ENCODE data around the gene MACROD2.

The MACROD2 gene

DNA sequence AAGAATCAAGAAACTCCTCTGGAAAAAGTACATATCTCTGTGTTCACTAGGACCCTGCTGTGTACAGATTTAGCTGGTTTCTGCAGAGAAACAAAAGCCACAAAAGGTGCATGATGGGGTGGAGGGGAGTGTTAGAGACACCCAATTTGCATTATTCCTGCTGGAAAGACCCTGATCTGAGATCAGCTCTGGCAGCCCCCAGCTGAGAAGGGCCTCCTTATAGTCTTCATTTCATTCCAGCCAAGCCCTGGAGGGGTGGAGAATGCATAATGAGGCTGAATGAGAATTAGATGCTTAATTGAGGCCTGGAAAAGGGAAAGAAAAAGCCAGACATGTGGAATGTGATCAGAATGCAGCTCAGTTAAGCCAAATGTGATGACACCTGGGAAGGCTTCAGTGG lies 2032.4 kb downstream of the MACROD2 start:
- TF ChIP-seq, protein P1, sequence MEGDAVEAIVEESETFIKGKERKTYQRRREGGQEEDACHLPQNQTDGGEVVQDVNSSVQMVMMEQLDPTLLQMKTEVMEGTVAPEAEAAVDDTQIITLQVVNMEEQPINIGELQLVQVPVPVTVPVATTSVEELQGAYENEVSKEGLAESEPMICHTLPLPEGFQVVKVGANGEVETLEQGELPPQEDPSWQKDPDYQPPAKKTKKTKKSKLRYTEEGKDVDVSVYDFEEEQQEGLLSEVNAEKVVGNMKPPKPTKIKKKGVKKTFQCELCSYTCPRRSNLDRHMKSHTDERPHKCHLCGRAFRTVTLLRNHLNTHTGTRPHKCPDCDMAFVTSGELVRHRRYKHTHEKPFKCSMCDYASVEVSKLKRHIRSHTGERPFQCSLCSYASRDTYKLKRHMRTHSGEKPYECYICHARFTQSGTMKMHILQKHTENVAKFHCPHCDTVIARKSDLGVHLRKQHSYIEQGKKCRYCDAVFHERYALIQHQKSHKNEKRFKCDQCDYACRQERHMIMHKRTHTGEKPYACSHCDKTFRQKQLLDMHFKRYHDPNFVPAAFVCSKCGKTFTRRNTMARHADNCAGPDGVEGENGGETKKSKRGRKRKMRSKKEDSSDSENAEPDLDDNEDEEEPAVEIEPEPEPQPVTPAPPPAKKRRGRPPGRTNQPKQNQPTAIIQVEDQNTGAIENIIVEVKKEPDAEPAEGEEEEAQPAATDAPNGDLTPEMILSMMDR (IDR thresholded peaks at IDR 0.05), result no peak
- no peaks in the 10 kb centered on the region for H3K27me3 ChIP-seq
- H3K27ac ChIP-seq, result no peak overlapping the region
- no peaks in the 10 kb centered on the region for H3K4me1 ChIP-seq (ENCODE audit: control insufficient read depth in 1 of 2, insufficient read depth in 1 of 2, low read depth in 1 of 2, low read length in 1 of 2)
- no peaks in the 10 kb centered on the region for H3K36me3 ChIP-seq
- no peak overlapping the region for H3K4me3 ChIP-seq (ENCODE audit: low read depth in 1 of 2, low read length in 1 of 2)
- H3K9me3 ChIP-seq, result no peaks in the 10 kb centered on the region

DNA sequence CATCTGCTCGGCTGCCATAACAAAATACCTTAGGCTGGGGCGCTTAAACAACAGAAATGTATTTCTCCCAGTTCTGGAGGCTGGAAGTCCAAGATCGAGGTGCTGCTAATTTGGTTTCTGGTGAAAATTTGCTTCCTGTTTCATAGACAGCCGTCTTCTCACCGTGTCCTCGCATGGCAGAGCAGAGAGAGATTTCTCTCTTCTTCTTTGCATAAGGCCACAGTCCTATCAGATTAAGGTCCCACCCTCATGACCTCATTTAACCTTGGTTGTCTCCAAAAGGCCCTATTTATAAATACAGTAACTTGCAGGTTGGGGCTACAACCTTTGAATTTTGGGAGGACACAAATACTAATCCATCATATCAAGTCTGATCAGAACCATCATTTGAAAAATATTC lies 2033.6 kb downstream of the MACROD2 start:
- Histone ChIP-seq H3K9me3 (no peaks in the 10 kb centered on the region), H3K4me1 (ENCODE audit: control insufficient read depth in 1 of 2, insufficient read depth in 1 of 2, low read depth in 1 of 2, low read length in 1 of 2) (no peaks in the 10 kb centered on the region), H3K36me3 (no peaks in the 10 kb centered on the region), H3K27me3 (no peaks in the 10 kb centered on the region), H3K27ac (no peak overlapping the region), H3K4me3 (ENCODE audit: low read depth in 1 of 2, low read length in 1 of 2) (no peak overlapping the region)
- TF ChIP-seq, protein P1 (IDR thresholded peaks at IDR 0.05), result no peak

DNA sequence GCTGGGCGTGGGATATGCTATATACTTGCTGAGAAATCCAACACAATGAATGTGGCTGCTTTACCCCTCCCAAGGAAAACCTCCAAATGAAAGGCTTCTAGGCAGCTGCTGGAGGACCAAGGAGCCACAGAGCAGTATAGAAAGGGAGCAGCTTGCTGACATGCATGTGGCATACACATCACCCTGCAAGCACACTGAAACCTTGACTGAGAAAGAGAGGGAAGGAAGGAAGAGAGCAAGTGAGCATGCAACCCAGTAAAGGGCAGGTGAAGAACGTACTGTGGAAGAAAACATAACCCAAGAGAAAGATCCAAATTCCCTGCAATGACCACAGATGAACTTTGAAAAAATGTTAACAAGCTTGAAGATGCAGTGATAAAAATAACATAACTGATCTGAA lies 2034.9 kb downstream of the MACROD2 start:
- Histone ChIP-seq H3K36me3 (no peaks in the 10 kb centered on the region), H3K4me3 (ENCODE audit: low read depth in 1 of 2, low read length in 1 of 2) (no peak overlapping the region), H3K27me3 (no peaks in the 10 kb centered on the region), H3K27ac (no peak overlapping the region), H3K4me1 (ENCODE audit: control insufficient read depth in 1 of 2, insufficient read depth in 1 of 2, low read depth in 1 of 2, low read length in 1 of 2) (no peaks in the 10 kb centered on the region), H3K9me3 (no peaks in the 10 kb centered on the region)
- TF ChIP-seq, protein P1 (IDR thresholded peaks at IDR 0.05), result no peak

GRCh38 chr20:16035576-16035975 lies 2040.3 kb downstream of the MACROD2 start:
- Histone ChIP-seq H3K9me3 (no peaks in the 10 kb centered on the region), H3K27me3 (no peaks in the 10 kb centered on the region), H3K4me3 (ENCODE audit: low read depth in 1 of 2, low read length in 1 of 2) (no peak overlapping the region), H3K4me1 (ENCODE audit: control insufficient read depth in 1 of 2, insufficient read depth in 1 of 2, low read depth in 1 of 2, low read length in 1 of 2) (no peaks in the 10 kb centered on the region), H3K27ac (no peak overlapping the region), H3K36me3 (no peaks in the 10 kb centered on the region)
- TF ChIP-seq, protein P1 (IDR thresholded peaks at IDR 0.05), result no peak

- TF ChIP-seq, protein P1 (IDR thresholded peaks at IDR 0.05), result no peak
- Histone ChIP-seq H3K27me3 (no peaks in the 10 kb centered on the region), H3K27ac (no peak overlapping the region), H3K4me1 (ENCODE audit: control insufficient read depth in 1 of 2, insufficient read depth in 1 of 2, low read depth in 1 of 2, low read length in 1 of 2) (no peaks in the 10 kb centered on the region), H3K4me3 (ENCODE audit: low read depth in 1 of 2, low read length in 1 of 2) (no peak overlapping the region), H3K9me3 (no peaks in the 10 kb centered on the region), H3K36me3 (no peaks in the 10 kb centered on the region)
These were observed 2041.0 kb downstream of the MACROD2 start for GRCh38 chr20:16036331-16036730.

DNA sequence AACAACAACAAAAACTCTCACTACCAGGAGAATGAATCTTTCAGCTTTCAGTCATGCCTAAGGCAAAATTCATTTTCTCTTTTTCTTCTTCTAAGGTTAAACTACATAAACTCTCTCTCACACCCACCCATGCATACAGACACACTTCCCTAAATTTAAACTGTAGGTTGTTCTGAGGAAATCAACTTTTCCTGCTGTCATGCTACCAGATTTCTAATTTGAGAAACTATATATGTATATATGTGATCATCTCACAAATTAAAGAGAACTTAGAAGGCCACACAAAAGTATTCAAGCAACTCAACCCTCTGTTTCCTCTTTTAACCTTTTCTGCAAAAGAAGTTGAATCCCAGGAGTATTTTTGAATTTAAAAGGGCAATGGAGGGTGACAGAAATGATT lies 2045.4 kb downstream of the MACROD2 start:
- Histone ChIP-seq H3K27me3 (no peaks in the 10 kb centered on the region), H3K9me3 (no peaks in the 10 kb centered on the region), H3K27ac (no peak overlapping the region), H3K4me3 (ENCODE audit: low read depth in 1 of 2, low read length in 1 of 2) (no peak overlapping the region), H3K4me1 (ENCODE audit: control insufficient read depth in 1 of 2, insufficient read depth in 1 of 2, low read depth in 1 of 2, low read length in 1 of 2) (no peaks in the 10 kb centered on the region), H3K36me3 (no peaks in the 10 kb centered on the region)
- TF ChIP-seq, protein P1 (IDR thresholded peaks at IDR 0.05), result no peak
